NB4 (cell line): Measurements from ENCODE around the gene FHIT.

Source experiments
- MYC ChIP-seq: IDR thresholded peaks from 2 replicates; pipeline ENCODE4 v1.6.1; 2011; ENCODE audit warnings: low read depth, low read length
- POLR2A ChIP-seq: IDR thresholded peaks from 2 replicates; pipeline ENCODE4 v1.6.1; 2011; ENCODE audit warnings: mild to moderate bottlenecking; ENCODE audit not compliant: insufficient read length; ENCODE audit errors: extremely low read depth
- TF ChIP-seq, protein P1 (sequence below): IDR thresholded peaks from one replicate; pipeline ENCODE4 v1.5.1; 2012; ENCODE audit warnings: low read depth, low read length
- TF ChIP-seq, protein P2 (sequence below): IDR thresholded peaks from 2 replicates; pipeline ENCODE4 v1.6.1; 2011; ENCODE audit warnings: low read depth, low read length

DNA sequence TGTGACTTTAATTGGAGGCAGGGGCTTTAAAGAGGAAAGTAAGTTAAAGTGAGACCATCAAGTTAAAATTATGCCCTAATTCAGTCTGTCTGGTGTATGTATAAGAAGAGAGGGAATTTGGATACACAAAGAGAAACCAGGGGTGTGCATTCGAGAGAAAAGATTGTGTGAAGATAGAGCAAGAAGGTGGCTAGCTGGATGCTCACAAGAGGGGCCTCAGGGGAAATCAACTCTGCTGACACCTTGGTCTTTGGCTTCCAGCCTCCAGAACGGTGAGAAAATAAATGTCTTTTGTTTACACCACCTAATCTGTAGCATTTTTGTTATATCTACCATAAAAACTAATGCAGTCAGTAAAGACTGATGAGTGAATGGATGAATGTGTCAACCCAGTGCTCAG, 1294.1 kb downstream of the FHIT start:
- TF ChIP-seq, protein P1, sequence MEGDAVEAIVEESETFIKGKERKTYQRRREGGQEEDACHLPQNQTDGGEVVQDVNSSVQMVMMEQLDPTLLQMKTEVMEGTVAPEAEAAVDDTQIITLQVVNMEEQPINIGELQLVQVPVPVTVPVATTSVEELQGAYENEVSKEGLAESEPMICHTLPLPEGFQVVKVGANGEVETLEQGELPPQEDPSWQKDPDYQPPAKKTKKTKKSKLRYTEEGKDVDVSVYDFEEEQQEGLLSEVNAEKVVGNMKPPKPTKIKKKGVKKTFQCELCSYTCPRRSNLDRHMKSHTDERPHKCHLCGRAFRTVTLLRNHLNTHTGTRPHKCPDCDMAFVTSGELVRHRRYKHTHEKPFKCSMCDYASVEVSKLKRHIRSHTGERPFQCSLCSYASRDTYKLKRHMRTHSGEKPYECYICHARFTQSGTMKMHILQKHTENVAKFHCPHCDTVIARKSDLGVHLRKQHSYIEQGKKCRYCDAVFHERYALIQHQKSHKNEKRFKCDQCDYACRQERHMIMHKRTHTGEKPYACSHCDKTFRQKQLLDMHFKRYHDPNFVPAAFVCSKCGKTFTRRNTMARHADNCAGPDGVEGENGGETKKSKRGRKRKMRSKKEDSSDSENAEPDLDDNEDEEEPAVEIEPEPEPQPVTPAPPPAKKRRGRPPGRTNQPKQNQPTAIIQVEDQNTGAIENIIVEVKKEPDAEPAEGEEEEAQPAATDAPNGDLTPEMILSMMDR, result no peak
- TF ChIP-seq POLR2A (no peak), MYC (no peak)
- TF ChIP-seq, protein P2, sequence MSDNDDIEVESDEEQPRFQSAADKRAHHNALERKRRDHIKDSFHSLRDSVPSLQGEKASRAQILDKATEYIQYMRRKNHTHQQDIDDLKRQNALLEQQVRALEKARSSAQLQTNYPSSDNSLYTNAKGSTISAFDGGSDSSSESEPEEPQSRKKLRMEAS, result no peak
